ENCODE data around the gene SLC45A1.

DNA sequence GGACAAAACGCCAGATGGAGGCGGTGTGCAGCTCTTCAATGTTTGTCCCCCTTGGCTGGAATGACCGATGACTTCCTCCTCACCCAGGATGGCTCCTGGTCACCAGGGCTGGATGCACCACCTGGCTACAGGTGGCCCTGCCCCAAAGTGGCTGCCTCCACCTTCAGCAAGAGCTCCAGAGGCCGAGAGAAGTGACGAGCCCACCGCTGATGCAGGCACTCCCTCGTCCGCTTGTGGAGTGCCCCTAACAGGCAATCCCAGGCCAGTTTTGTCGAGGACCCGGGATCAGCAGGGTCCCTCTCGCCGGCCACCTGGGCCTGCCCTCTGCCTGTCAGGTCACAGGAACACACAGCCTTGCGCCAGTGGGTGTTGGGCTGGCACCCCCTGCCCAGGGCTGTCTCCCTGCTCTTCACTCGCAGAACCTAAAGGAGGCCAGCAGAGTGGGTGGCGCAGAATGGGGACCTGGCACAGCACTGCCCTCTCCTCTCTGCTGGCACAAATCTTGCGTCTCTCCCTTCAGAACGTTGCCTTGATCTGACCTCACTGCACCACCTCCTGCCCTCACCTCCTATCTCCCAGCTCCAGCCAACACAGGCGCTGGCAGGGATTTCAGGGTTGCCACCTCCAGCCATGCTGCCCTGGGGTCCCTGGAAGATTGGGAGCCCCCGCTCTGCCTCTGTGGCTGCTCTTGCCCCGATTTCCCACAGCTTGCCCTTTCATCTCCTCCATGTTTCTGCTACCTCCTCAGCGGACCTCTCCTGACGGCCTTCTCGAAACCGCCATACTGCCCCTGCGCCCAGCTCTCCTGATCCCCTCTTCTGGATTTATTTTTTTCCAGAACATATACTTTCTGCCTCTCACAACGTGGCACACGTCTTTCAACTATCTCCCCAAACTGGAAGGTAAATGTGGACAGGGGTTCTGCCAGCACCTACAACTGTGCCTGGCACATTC, 38.6 kb downstream of the SLC45A1 start:
- TF ChIP-seq, protein P1, sequence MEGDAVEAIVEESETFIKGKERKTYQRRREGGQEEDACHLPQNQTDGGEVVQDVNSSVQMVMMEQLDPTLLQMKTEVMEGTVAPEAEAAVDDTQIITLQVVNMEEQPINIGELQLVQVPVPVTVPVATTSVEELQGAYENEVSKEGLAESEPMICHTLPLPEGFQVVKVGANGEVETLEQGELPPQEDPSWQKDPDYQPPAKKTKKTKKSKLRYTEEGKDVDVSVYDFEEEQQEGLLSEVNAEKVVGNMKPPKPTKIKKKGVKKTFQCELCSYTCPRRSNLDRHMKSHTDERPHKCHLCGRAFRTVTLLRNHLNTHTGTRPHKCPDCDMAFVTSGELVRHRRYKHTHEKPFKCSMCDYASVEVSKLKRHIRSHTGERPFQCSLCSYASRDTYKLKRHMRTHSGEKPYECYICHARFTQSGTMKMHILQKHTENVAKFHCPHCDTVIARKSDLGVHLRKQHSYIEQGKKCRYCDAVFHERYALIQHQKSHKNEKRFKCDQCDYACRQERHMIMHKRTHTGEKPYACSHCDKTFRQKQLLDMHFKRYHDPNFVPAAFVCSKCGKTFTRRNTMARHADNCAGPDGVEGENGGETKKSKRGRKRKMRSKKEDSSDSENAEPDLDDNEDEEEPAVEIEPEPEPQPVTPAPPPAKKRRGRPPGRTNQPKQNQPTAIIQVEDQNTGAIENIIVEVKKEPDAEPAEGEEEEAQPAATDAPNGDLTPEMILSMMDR (IDR thresholded peaks at IDR 0.05 in 2 of 3, conservative IDR thresholded peaks at IDR 0.05 in 1 of 3; ENCODE audit: insufficient read depth in 2 of 3, low read depth in 1 of 3, low read length in 3 of 3), result no peak
- TF ChIP-seq PHF8 (IDR thresholded peaks at IDR 0.05; ENCODE audit: borderline replicate concordance, low read length), result no peak
- no peak for TF ChIP-seq FOXJ3 (CRISPR knock-in tag; IDR thresholded peaks at IDR 0.05)
- TF ChIP-seq MED1 (CRISPR knock-in tag; IDR thresholded peaks at IDR 0.05; ENCODE audit: borderline replicate concordance), result no peak
- TF ChIP-seq, protein P2, sequence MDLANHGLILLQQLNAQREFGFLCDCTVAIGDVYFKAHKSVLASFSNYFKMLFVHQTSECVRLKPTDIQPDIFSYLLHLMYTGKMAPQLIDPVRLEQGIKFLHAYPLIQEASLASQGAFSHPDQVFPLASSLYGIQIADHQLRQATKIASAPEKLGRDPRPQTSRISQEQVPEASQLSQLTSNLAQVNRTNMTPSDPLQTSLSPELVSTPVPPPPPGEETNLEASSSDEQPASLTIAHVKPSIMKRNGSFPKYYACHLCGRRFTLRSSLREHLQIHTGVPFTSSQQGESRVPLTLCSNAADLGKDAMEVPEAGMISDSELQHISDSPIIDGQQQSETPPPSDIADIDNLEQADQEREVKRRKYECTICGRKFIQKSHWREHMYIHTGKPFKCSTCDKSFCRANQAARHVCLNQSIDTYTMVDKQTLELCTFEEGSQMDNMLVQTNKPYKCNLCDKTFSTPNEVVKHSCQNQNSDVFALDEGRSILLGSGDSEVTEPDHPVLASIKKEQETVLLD (IDR thresholded peaks at IDR 0.05), result no peak
- TF ChIP-seq, protein P3, sequence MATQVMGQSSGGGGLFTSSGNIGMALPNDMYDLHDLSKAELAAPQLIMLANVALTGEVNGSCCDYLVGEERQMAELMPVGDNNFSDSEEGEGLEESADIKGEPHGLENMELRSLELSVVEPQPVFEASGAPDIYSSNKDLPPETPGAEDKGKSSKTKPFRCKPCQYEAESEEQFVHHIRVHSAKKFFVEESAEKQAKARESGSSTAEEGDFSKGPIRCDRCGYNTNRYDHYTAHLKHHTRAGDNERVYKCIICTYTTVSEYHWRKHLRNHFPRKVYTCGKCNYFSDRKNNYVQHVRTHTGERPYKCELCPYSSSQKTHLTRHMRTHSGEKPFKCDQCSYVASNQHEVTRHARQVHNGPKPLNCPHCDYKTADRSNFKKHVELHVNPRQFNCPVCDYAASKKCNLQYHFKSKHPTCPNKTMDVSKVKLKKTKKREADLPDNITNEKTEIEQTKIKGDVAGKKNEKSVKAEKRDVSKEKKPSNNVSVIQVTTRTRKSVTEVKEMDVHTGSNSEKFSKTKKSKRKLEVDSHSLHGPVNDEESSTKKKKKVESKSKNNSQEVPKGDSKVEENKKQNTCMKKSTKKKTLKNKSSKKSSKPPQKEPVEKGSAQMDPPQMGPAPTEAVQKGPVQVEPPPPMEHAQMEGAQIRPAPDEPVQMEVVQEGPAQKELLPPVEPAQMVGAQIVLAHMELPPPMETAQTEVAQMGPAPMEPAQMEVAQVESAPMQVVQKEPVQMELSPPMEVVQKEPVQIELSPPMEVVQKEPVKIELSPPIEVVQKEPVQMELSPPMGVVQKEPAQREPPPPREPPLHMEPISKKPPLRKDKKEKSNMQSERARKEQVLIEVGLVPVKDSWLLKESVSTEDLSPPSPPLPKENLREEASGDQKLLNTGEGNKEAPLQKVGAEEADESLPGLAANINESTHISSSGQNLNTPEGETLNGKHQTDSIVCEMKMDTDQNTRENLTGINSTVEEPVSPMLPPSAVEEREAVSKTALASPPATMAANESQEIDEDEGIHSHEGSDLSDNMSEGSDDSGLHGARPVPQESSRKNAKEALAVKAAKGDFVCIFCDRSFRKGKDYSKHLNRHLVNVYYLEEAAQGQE (IDR thresholded peaks at IDR 0.05; ENCODE audit: borderline replicate concordance), result no peak
- TF ChIP-seq, protein P3 (CRISPR knock-in tag; IDR thresholded peaks at IDR 0.05; ENCODE audit: low read depth), result no peak
- no peak for TF ChIP-seq CHD2 (IDR thresholded peaks at IDR 0.05; ENCODE audit: low read depth, low read length)
- no peak for TF ChIP-seq RAD21 (CRISPR knock-in tag; conservative IDR thresholded peaks at IDR 0.05 in 1 of 2, IDR thresholded peaks at IDR 0.05 in 1 of 2)
- TF ChIP-seq CEBPB (tag; IDR thresholded peaks at IDR 0.05), result no peak
- no peak for TF ChIP-seq BRD4 (IDR thresholded peaks at IDR 0.05)
- no peak for TF ChIP-seq SMARCC2 (IDR thresholded peaks at IDR 0.05; ENCODE audit: low read depth)
- TF ChIP-seq ZC3H11A (IDR thresholded peaks at IDR 0.05; ENCODE audit: low read depth, low read length), result no peak
- TF ChIP-seq EGR1 (conservative IDR thresholded peaks at IDR 0.05), result no peak

All from K562 (cell line).